GM19025 (cell line): ENCODE data around the gene NFKBIZ.
"Not testable (repeated sequence)": the region's sequence is repeated elsewhere in the genome, so short reads cannot be mapped to it uniquely, and the experiment has no call there.

Source experiments
- ATAC-seq: cut with Tn5 transposase; IDR thresholded peaks from one replicate; pipeline ENCODE4 v1.9.1; 2021; ENCODE audit warnings: mild to moderate bottlenecking, low read depth, moderate library complexity; ENCODE audit not compliant: unreplicated experiment

NFKBIZ gene

GRCh38 chr3:101849714-101850245, 466 bp downstream of the NFKBIZ start:
- peak; percentile 32 for ATAC-seq

DNA sequence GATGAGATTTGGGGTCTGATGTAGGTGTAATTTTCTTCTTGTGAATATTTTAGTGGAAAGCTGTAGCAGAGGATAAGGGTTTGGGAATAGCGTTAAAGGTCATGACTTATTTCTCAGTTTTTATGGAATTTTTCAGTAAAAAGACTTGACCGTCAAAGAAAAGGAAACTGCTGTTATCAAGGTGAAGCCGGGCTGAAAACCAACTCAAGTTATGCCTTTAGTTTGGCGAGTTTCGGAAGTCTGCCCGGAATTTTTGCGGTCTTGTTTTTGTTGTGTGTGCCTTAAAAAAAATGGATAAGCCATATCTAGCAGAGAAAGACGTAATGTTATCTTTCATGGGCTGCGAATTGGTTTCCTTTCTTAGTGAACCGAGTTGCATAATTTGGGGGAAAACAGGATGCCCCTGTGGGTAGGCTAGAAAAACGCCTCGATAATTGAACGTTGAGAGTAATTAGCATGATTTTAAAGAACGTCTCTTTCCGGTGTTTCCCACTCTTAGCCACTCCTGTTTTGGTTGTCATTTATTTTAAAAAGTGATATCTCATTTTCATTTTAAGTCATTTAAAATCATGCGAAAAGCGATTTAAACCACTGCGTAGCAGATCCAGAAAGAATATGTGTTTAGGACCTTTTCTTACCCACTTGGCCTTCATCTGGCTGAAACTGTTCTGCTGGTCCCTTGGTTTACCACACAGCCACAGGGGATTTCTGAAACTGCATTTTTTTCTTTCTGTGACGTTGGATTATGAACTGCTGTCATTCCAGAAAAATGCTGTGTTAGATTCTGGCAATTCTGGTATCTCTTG, 1.1 kb downstream of the NFKBIZ start:
- peak; percentile 19 for ATAC-seq

GRCh38 chr3:101851072-101851770, 1.9 kb downstream of the NFKBIZ start:
- ATAC-seq = no peak

GRCh38 chr3:101851850-101852714, 2.8 kb downstream of the NFKBIZ start:
- ATAC-seq = no peak

GRCh38 chr3:101852983-101853840, 3.9 kb downstream of the NFKBIZ start:
- no peak for ATAC-seq

- no peak for ATAC-seq
These were observed 4.7 kb downstream of the NFKBIZ start for GRCh38 chr3:101853982-101854381.

- ATAC-seq = no peak
These were observed 5.4 kb downstream of the NFKBIZ start for GRCh38 chr3:101854608-101855304.

DNA sequence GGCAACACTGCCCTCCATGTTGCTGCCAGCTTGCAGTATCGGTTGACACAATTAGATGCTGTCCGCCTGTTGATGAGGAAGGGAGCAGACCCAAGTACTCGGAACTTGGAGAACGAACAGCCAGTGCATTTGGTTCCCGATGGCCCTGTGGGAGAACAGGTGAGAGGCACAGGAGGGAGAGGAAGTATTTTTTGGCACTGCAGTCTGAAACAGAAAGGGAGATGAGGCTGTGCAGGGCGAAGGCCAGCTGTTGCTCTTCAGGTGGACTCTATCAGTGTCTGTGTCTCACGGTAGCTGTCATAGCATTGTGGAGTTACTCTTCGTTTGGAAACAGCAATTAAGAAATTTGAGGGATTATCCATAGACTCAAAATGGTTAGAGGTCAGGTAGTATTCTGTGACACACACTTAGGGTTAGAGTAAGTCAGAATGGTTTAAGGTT, 8.0 kb downstream of the NFKBIZ start:
- ATAC-seq = no peak

DNA sequence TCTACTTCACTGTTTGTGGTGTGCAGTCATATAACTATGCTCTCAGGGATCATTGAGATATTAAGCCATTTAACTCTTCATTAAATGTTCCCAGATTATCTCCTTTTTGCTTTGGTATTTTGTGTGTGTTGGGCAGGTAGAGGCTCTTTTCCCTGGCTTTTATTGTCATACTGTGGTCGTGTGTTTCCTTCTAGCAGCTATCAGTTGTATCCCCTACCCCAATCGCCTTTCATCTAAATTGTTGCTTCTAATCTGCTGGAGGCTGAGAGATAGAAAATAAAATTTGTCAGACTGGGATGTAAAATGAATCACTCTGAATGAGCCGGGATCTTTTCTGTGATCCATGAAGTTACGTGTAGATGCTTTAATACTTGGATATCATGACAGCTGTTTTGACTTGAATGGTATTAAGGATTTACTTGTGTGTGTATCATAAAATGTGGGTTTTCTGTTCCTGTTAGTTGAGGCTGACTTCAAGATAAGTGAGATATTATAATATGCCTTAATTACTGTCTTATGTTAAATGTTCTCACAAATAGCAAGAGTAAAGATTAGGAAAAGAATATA, 9.2 kb downstream of the NFKBIZ start:
- no peak for ATAC-seq

DNA sequence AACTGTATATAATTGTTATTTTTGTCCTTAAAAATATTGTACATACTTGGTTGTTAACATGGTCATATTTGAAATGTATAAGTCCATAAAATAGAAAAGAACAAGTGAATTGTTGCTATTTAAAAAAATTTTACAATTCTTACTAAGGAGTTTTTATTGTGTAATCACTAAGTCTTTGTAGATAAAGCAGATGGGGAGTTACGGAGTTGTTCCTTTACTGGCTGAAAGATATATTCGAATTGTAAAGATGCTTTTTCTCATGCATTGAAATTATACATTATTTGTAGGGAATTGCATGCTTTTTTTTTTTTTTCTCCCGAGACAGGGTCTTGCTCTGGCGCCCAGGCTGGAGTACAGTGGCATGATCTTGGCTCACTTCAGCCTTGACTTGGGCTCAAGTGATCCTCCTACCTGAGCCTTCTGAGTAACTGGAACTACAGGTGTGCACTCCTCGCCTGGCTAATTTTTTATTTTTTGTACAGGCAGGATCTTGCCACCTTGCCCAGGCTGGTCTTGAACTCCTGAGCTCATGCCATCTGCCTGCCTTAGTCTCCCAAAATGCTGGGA, 10.7 kb downstream of the NFKBIZ start:
- no peak for ATAC-seq

- ATAC-seq = peak; percentile 39
These were observed 12.0 kb downstream of the NFKBIZ start for GRCh38 chr3:101861212-101861788.

DNA sequence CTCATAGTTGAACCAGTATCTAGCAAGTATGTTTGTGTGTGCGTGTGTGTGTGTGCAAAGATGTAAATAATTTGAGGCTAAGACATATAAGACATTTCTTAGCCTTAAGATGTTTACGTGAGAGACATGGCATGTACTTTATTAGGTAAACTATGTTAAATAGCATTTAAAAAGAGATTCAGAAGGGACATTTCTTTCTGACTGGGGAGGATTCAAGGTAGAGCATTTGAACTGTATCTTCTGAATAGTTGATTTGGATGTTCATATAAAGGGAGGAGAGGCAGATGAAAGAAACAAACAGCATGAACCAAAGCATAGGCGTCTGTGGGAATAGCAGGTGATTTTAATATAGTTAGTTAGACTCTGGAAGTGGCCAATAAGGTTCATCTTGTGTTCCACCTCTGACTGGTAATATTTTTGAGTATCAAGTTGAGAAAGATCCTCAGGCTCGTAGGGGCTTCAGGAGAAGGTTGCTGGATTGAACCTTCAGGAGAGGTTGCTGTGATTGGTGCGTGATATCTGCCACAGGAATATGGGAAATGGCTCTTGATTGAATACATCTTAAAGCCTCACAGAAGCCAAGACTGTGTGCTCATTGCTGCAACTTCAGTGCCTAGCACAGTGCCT, 12.6 kb downstream of the NFKBIZ start:
- ATAC-seq = no peak

DNA sequence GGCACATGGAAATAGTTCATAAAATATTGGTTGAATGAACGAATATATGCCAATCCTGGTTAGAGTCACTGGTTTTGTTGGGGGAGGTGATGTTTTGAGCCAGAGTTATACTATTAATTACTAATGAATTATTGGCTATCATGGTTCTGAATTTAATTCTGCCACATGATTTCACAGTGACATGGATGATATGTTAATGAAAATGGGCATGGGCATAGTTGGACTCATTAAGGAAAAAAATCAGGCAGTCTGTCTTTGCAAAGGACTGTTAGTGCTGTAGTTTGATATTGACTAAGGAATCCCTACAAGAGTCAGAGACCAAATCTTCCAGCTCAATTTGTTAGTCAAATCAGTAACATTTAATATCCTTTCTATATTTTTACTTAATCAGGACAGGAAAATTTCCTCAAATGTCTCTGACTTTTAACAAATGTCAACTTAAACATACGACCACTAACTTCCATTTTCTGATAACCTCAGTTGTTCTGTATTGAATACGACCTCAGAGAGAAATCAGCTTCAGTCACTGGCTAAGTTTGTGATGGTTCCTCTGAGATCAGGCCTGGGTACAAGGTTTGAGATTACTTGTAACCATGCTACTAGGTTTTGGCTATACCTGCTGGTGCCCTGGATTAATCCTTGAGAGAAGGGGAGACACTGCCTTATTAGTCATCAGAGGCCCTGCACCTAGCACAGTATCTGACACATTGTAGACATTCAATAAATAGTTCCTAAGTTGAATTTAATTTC, 13.3 kb downstream of the NFKBIZ start:
- ATAC-seq = no peak

DNA sequence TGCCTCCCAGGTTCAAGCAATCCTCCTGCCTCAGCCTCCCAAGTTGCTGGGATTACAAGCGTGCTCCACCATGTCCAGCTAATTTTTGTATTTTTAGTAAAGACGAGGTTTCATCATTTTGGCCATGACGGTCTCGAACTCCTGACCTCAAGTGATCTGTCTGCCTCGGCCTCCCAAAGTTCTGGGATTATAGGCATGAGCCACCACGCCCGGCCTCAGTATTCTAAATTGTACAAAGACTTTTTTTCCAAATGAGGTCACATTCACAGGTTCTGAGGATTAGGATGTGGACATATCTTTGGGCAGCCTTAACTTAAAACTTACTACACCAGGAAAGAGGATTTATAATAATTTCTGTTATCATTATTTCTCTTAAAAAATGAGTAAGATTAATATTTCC, 15.6 kb downstream of the NFKBIZ start:
- ATAC-seq = not testable (repeated sequence)

DNA sequence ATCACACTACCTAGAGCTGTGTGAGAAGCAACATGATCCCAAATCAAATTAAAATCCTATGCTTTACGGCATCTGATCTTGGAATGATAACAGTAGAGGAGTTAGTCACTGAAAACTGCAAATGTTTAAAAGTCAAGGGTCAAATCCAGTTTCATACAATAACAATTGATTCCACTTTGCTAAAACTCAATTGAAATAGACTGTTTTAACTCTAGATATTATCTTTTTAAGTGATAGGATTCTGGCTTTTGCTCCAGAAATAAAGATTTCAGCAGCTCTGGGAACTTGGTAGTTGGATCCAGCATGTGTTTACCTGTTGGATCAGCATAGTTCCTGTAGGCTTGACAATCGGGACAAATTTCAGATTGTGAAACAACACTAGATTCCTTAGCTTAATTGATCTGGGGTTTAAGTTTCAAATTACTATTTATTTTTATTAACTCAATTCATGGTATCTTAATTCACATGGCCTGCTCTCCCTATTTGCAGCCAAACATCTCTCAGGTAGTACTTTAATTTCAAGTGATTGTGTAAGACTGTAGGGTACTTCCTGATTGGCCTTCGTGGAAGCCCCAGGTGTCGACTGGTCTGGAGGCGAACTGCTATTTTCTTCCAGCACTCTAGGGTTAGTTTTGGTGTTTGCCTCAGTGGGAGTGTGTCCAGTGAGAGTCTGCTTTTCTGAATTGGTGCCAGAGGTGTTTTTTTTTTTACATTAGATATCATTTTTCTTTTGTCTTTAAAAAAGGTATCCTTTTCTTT, 16.6 kb downstream of the NFKBIZ start:
- ATAC-seq = no peak

- ATAC-seq = no peak
These were observed 18.2 kb downstream of the NFKBIZ start for GRCh38 chr3:101867511-101867910.
